Endothelial cell of umbilical vein (primary cell): ENCODE measurements around the gene CINP. TPM values are rescaled to one million over a fixed set of nuclear protein-coding genes. Genes with fewer than 3 reads are reported as not detected.

ENCODE experiments used
- BruUV-seq: library from RNA; stranded (reverse); fragments of 400-500 nt; replicated peaks from 2 replicates; lab custom pipeline; 2021; lab: Mats Ljungman, UMichigan
- CTCF ChIA-PET: fragments of 300-600, 350-600 bp; sonication (Branson Sonifier 250); formaldehyde crosslinking; loops from one replicate; lab custom pipeline; 2021; ENCODE audit warnings: antibody characterized with exemption, inconsistent platforms; lab: Charles Lee
- POLR2A ChIA-PET: fragments of 300-600, 350-600 bp; sonication (Branson Sonifier 250); formaldehyde crosslinking; loops from one replicate; lab custom pipeline; 2021; ENCODE audit warnings: antibody characterized with exemption, inconsistent platforms; lab: Charles Lee
- DNase-seq: peaks from one replicate; pipeline ENCODE4 v3.0.0-alpha.2; 2011; ENCODE audit warnings: low read depth, low spot score
- FAIRE-seq: peaks from 2 replicates; lab custom pipeline; 2011; peaks lifted over from hg19 to GRCh38; lab: Jason Lieb, UNC
- H2AFZ ChIP-seq: 2 replicates; pipeline ENCODE4 v1.6.0; 2012; ENCODE audit warnings: low read depth, low read length, control low read depth, inconsistent platforms
- H3K27ac ChIP-seq: 2 replicates; pipeline ENCODE4 v1.5.1; 2011; ENCODE audit warnings: low read depth, mild to moderate bottlenecking, control low read depth, low read length, moderate library complexity; ENCODE audit not compliant: insufficient read depth
- H3K27me3 ChIP-seq, 2 experiments: 2 replicates each; pipeline versions ENCODE4 v1.6.0 to v1.6.1; 2011; ENCODE audit warnings: low read length in 2 of 2, mixed read lengths in 1 of 2; ENCODE audit not compliant: control insufficient read depth in 2 of 2, insufficient read depth in 2 of 2
- H3K36me3 ChIP-seq, 2 experiments: 2 replicates in 1 of 2; 3 replicates in 1 of 2; pipeline ENCODE4 v1.5.1; 2011; ENCODE audit warnings: low read length in 2 of 2, mild to moderate bottlenecking in 1 of 2, moderate library complexity in 1 of 2; ENCODE audit not compliant: control insufficient read depth in 2 of 2, insufficient read depth in 2 of 2; ENCODE audit errors: extremely low read depth in 1 of 2
- H3K4me1 ChIP-seq: 3 replicates; pipeline ENCODE4 v1.5.1; 2011; ENCODE audit warnings: mild to moderate bottlenecking, low read length; ENCODE audit not compliant: control insufficient read depth, insufficient read depth; ENCODE audit errors: extremely low read depth
- H3K4me2 ChIP-seq: 2 replicates; pipeline ENCODE4 v1.6.1; 2011; ENCODE audit warnings: low read length, control low read depth, mixed read lengths; ENCODE audit not compliant: insufficient read depth
- H3K4me3 ChIP-seq, 3 experiments: fragments of 200-600 bp in 1 of 3; sonication (generic), shearing (Covaris generic) in 1 of 3; replicated peaks in 1 of 3; 2 replicates each; pipeline ENCODE4 v1.5.1; 2011 to 2016; ENCODE audit warnings: control low read depth in 3 of 3, low read length in 3 of 3, mild to moderate bottlenecking in 2 of 3, inconsistent platforms in 1 of 3, low read depth in 1 of 3, moderate library complexity in 1 of 3; ENCODE audit not compliant: insufficient read depth in 1 of 3
- H3K79me2 ChIP-seq: 2 replicates; pipeline ENCODE4 v1.6.0; 2012; ENCODE audit warnings: low read length, inconsistent platforms; ENCODE audit not compliant: control insufficient read depth, insufficient read depth
- H3K9ac ChIP-seq: replicated peaks from 2 replicates; pipeline ENCODE3; 2011; ENCODE audit warnings: low read length, control low read depth; ENCODE audit not compliant: insufficient read depth; ENCODE audit errors: extremely low read depth
- H3K9me1 ChIP-seq: replicated peaks from 3 replicates; pipeline ENCODE4 v1.6.0; 2011; ENCODE audit warnings: mild to moderate bottlenecking, low read length; ENCODE audit not compliant: control insufficient read depth, insufficient read depth; ENCODE audit errors: extremely low read depth
- H3K9me3 ChIP-seq: replicated peaks from 2 replicates; pipeline ENCODE4 v1.5.1; 2012; ENCODE audit warnings: low read length, inconsistent platforms; ENCODE audit not compliant: control insufficient read depth, insufficient read depth
- H4K20me1 ChIP-seq: replicated peaks from 2 replicates; pipeline ENCODE3; 2011; ENCODE audit warnings: mild to moderate bottlenecking, low read length; ENCODE audit not compliant: control insufficient read depth, insufficient read depth; ENCODE audit errors: extremely low read depth
- CTCF ChIP-seq, 2 donors: IDR thresholded peaks; 1 replicate in 1 of 2; 2 replicates in 1 of 2; pipeline ENCODE4 v1.5.1; 2011; ENCODE audit warnings: low read length in 2 of 2, mild to moderate bottlenecking in 2 of 2, moderate library complexity in 2 of 2, control low read depth in 1 of 2, inconsistent platforms in 1 of 2, low read depth in 1 of 2; ENCODE audit not compliant: insufficient read depth in 1 of 2; ENCODE audit errors: extremely low read depth in 1 of 2
- EZH2 ChIP-seq: IDR thresholded peaks from 2 replicates; pipeline ENCODE4 v1.6.1; 2012; ENCODE audit warnings: borderline replicate concordance, low read depth, mild to moderate bottlenecking, moderate library complexity, low read length, inconsistent platforms; ENCODE audit not compliant: severe bottlenecking
- FOS ChIP-seq: IDR thresholded peaks from 2 replicates; pipeline ENCODE4 v1.6.1; 2011; ENCODE audit warnings: mild to moderate bottlenecking, low read length, moderate library complexity, borderline replicate concordance; ENCODE audit not compliant: insufficient read depth
- GATA2 ChIP-seq: IDR thresholded peaks from 2 replicates; pipeline ENCODE4 v1.7.0; 2011; ENCODE audit warnings: low read depth, mild to moderate bottlenecking, moderate library complexity, mixed read lengths, low read length; ENCODE audit not compliant: insufficient read length, insufficient read depth
- JUN ChIP-seq: IDR thresholded peaks from 2 replicates; pipeline ENCODE4 v1.6.1; 2011; ENCODE audit warnings: borderline replicate concordance, low read depth; ENCODE audit not compliant: insufficient read length, insufficient read depth
- MAX ChIP-seq: IDR thresholded peaks from 2 replicates; pipeline ENCODE4 v1.6.1; 2011; ENCODE audit not compliant: insufficient read depth, insufficient read length
- MYC ChIP-seq: IDR thresholded peaks from one replicate; pipeline ENCODE4 v1.6.1; 2011; ENCODE audit warnings: mild to moderate bottlenecking, low read depth, low read length
- POLR2A ChIP-seq: IDR thresholded peaks from 2 replicates; pipeline ENCODE4 v1.6.1; 2012; ENCODE audit warnings: low read depth, mild to moderate bottlenecking, control low read depth, low read length
- POLR2AphosphoS5 ChIP-seq: IDR thresholded peaks from 2 replicates; pipeline ENCODE4 v1.6.1; 2012; ENCODE audit warnings: low read depth, mild to moderate bottlenecking, control low read depth, low read length, moderate library complexity; ENCODE audit not compliant: insufficient read depth
- dilution Hi-C: fragments of 300-500 bp; cut with MboI; formaldehyde crosslinking; loops from one replicate; pipeline ENCODE4 v1.15.0; 2019; ENCODE audit warnings: low sequenced_read_pairs; ENCODE audit not compliant: extremely low pct_ligation_motif_present
- intact Hi-C: fragments of 100-400 bp; cut with micrococcal nuclease; formaldehyde crosslinking; loops from one replicate; pipeline ENCODE4 v1.10.0; 2022
- polyA plus RNA-seq, 4 experiments: library from polyadenylated mRNA; depleted of rRNA in 3 of 4; stranded (reverse) in 3 of 4; unstranded in 1 of 4; fragments of >200 nt; gene quantifications; 2 replicates each; pipeline versions ENCODE4 v1.2.1 to v1.2.3, GENCODE V29; 2011 to 2012; ENCODE audit warnings: missing spikeins in 1 of 4
- total RNA-seq: library from RNA; stranded (reverse); gene quantifications from 2 replicates; pipeline ENCODE4 v1.2.3, GENCODE V29; 2021

The CINP gene
- total and polyA plus RNA-seq, 2 donors (not counting 3 experiments of a cell fraction or from before 2014, with no cell fraction given): 44.0 to 79.1 TPM

GRCh38 chr14:102408724-102409123 lies 46.0 kb upstream of the CINP start:
- POLR2A ChIA-PET: no interaction called here

GRCh38 chr14:102407258-102407657 lies 44.6 kb upstream of the CINP start:
- DNase-seq (no peak), FAIRE-seq (no peak)
- Histone ChIP-seq H3K36me3 (peaks cover 0 to 3% of the 10 kb centered on the region in 2 experiments), H3K79me2 (no peaks in the 10 kb centered on the region), H3K27me3 (no peaks in the 10 kb centered on the region), H3K27ac (no peak overlapping the region), H3K4me1 (no peaks in the 10 kb centered on the region), H2AFZ (no peak overlapping the region), H3K9ac (no peak overlapping the region), H3K9me1 (no peaks in the 10 kb centered on the region), H3K9me3 (no peaks in the 10 kb centered on the region), H3K4me3 (no peak overlapping the region), H4K20me1 (no peaks in the 10 kb centered on the region), H3K4me2 (no peak overlapping the region)
- BruUV-seq: no TSS peak
- ChIA-PET CTCF (no interaction called here), POLR2A (no interaction called here)
- intact Hi-C loops (no loop called here), dilution Hi-C loops (no loop called here)
- TF ChIP-seq POLR2A (no peak), EZH2 (no peak), POLR2AphosphoS5 (no peak), CTCF (IDR thresholded peaks at IDR 0.05; ENCODE audit: extremely low read depth in 1 of 2, insufficient read depth in 1 of 2, low read depth in 1 of 2, low read length in 2 of 2) (no peak), FOS (no peak)

More at GRCh38 chr14:102408724-102409123, 46.0 kb upstream of the CINP start:
- no peak overlapping the region for H3K4me3 ChIP-seq
- TF ChIP-seq MYC (no peak), GATA2 (no peak), JUN (no peak), MAX (no peak), FOS (no peak)
- no peak overlapping the region for H3K27ac ChIP-seq
- H4K20me1 ChIP-seq: no peaks in the 10 kb centered on the region
- CTCF ChIA-PET: interaction anchor here (1.2 to 1.4 kb wide), 2 partner anchors 13 to 19 kb away, joined by 4 to 5 read pairs; no protein-coding TSS in a partner anchor
- no peak for DNase-seq
- no peaks in the 10 kb centered on the region for H3K9me1 ChIP-seq
- no TSS peak for BruUV-seq
- H3K9me3 ChIP-seq: no peaks in the 10 kb centered on the region
- no peaks in the 10 kb centered on the region for H3K27me3 ChIP-seq
- intact Hi-C loops (no loop called here), dilution Hi-C loops (no loop called here)
- FAIRE-seq: no peak
- H3K4me2 ChIP-seq: no peak overlapping the region
- peaks cover 0 to 3% of the 10 kb centered on the region in 2 experiments for H3K36me3 ChIP-seq
- no peaks in the 10 kb centered on the region for H3K79me2 ChIP-seq
- no peak overlapping the region for H3K9ac ChIP-seq
- H2AFZ ChIP-seq: no peak overlapping the region
- no peaks in the 10 kb centered on the region for H3K4me1 ChIP-seq
